Panc1 (cell line): Measurements from ENCODE around the gene SCRN2. TPM values are rescaled to one million over a fixed set of nuclear protein-coding genes. Genes with fewer than 3 reads are reported as not detected.

Experiments
- ATAC-seq: fragments of 200-7000 bp; cut with Tn5 transposase; 2 replicates; pipeline ENCODE4 v1.9.1; 2020; ENCODE audit warnings: mild to moderate bottlenecking, moderate library complexity
- BruUV-seq: library from RNA; stranded (reverse); fragments of 400-500 nt; replicated peaks from 2 replicates; lab custom pipeline; 2021; lab: Mats Ljungman, UMichigan
- CTCF ChIA-PET: fragments of 300-600 bp; sonication (Branson Sonifier 250); formaldehyde crosslinking; loops from one replicate; lab custom pipeline; 2022; ENCODE audit warnings: antibody characterized with exemption; lab: Charles Lee
- POLR2A ChIA-PET: fragments of 300-600 bp; sonication (Branson Sonifier 250); formaldehyde crosslinking; loops from one replicate; lab custom pipeline; 2022; ENCODE audit warnings: antibody characterized with exemption; lab: Charles Lee
- DNase-seq: peaks from one replicate; pipeline ENCODE4 v3.0.0-alpha.2; 2010; ENCODE audit warnings: low read depth, low spot score
- H3K27ac ChIP-seq: 2 replicates; pipeline ENCODE4 v1.5.1; 2011; ENCODE audit warnings: mild to moderate bottlenecking, low read length, inconsistent platforms
- H3K27me3 ChIP-seq: fragments of 200-500 bp; sonication (Bioruptor generic); 2 replicates; pipeline ENCODE4 v1.6.0; 2014; ENCODE audit warnings: low read length, inconsistent platforms; ENCODE audit not compliant: control insufficient read depth, insufficient read depth
- H3K36me3 ChIP-seq: fragments of 200-500 bp; sonication (Bioruptor generic); 2 replicates; pipeline ENCODE4 v1.5.1; 2014; ENCODE audit warnings: inconsistent platforms, mild to moderate bottlenecking, low read length, moderate library complexity; ENCODE audit not compliant: control insufficient read depth, insufficient read depth
- H3K4me1 ChIP-seq: 2 replicates; pipeline ENCODE4 v1.5.1; 2011; ENCODE audit warnings: inconsistent platforms, mild to moderate bottlenecking, low read length, moderate library complexity; ENCODE audit not compliant: control insufficient read depth, insufficient read depth
- H3K4me3 ChIP-seq, 2 experiments: 2 replicates each; pipeline ENCODE4 v1.5.1; 2011 to 2012; ENCODE audit warnings: low read depth in 2 of 2, low read length in 2 of 2, mild to moderate bottlenecking in 2 of 2, inconsistent platforms in 1 of 2, moderate library complexity in 1 of 2
- H3K9me3 ChIP-seq: fragments of 200-500 bp; sonication (Bioruptor generic); 2 replicates; pipeline ENCODE4 v1.5.1; 2014; ENCODE audit warnings: low read depth, mild to moderate bottlenecking, inconsistent platforms, low read length, moderate library complexity; ENCODE audit not compliant: control insufficient read depth, insufficient read depth
- POLR2AphosphoS5 ChIP-seq: IDR thresholded peaks from 2 replicates; pipeline ENCODE4 v1.6.1; 2012; ENCODE audit warnings: mild to moderate bottlenecking, low read depth, low read length, moderate library complexity
- SIN3A ChIP-seq: IDR thresholded peaks from 2 replicates; pipeline ENCODE4 v1.6.1; 2012; ENCODE audit warnings: low read depth, mild to moderate bottlenecking, low read length, moderate library complexity, borderline replicate concordance; ENCODE audit not compliant: insufficient read depth
- TCF7L2 ChIP-seq: IDR thresholded peaks from 2 replicates; pipeline ENCODE4 v1.6.1; 2011; ENCODE audit warnings: mild to moderate bottlenecking, low read depth, low read length, inconsistent platforms
- in situ Hi-C: cut with HindIII; loops from 2 replicates; pipeline ENCODE4 v1.10.0; 2016; ENCODE audit warnings: low sequenced_read_pairs, low pct_unique_long_range_greater_than_20kb
- intact Hi-C: fragments of 100-400 bp; cut with micrococcal nuclease; formaldehyde crosslinking; loops from one replicate; pipeline ENCODE4 v1.10.0; 2022; ENCODE audit not compliant: unreplicated experiment
- total RNA-seq: library from RNA; stranded (reverse); gene quantifications from one replicate; pipeline ENCODE4 v1.2.1, GENCODE V29; 2021; ENCODE audit not compliant: unreplicated experiment
- TF ChIP-seq, protein P1 (sequence below): fragments of 450-650 bp; IDR thresholded peaks from 2 replicates; pipeline ENCODE4 v1.5.1; 2017; ENCODE audit warnings: mild to moderate bottlenecking
- TF ChIP-seq, protein P2 (sequence below), 2 experiments: IDR thresholded peaks; 2 replicates each; pipeline ENCODE4 v1.6.1; 2011 to 2012; ENCODE audit warnings: low read depth in 2 of 2, control low read depth in 1 of 2, low read length in 1 of 2, mild to moderate bottlenecking in 1 of 2, moderate library complexity in 1 of 2; ENCODE audit not compliant: insufficient read depth in 1 of 2

Gene SCRN2
- total RNA-seq, 1 experiment from 2014 or later = 34.9 TPM

- TF ChIP-seq POLR2AphosphoS5 (no peak), TCF7L2 (no peak), SIN3A (no peak)
- TF ChIP-seq, protein P1, sequence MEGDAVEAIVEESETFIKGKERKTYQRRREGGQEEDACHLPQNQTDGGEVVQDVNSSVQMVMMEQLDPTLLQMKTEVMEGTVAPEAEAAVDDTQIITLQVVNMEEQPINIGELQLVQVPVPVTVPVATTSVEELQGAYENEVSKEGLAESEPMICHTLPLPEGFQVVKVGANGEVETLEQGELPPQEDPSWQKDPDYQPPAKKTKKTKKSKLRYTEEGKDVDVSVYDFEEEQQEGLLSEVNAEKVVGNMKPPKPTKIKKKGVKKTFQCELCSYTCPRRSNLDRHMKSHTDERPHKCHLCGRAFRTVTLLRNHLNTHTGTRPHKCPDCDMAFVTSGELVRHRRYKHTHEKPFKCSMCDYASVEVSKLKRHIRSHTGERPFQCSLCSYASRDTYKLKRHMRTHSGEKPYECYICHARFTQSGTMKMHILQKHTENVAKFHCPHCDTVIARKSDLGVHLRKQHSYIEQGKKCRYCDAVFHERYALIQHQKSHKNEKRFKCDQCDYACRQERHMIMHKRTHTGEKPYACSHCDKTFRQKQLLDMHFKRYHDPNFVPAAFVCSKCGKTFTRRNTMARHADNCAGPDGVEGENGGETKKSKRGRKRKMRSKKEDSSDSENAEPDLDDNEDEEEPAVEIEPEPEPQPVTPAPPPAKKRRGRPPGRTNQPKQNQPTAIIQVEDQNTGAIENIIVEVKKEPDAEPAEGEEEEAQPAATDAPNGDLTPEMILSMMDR = no peak
- TF ChIP-seq, protein P2, sequence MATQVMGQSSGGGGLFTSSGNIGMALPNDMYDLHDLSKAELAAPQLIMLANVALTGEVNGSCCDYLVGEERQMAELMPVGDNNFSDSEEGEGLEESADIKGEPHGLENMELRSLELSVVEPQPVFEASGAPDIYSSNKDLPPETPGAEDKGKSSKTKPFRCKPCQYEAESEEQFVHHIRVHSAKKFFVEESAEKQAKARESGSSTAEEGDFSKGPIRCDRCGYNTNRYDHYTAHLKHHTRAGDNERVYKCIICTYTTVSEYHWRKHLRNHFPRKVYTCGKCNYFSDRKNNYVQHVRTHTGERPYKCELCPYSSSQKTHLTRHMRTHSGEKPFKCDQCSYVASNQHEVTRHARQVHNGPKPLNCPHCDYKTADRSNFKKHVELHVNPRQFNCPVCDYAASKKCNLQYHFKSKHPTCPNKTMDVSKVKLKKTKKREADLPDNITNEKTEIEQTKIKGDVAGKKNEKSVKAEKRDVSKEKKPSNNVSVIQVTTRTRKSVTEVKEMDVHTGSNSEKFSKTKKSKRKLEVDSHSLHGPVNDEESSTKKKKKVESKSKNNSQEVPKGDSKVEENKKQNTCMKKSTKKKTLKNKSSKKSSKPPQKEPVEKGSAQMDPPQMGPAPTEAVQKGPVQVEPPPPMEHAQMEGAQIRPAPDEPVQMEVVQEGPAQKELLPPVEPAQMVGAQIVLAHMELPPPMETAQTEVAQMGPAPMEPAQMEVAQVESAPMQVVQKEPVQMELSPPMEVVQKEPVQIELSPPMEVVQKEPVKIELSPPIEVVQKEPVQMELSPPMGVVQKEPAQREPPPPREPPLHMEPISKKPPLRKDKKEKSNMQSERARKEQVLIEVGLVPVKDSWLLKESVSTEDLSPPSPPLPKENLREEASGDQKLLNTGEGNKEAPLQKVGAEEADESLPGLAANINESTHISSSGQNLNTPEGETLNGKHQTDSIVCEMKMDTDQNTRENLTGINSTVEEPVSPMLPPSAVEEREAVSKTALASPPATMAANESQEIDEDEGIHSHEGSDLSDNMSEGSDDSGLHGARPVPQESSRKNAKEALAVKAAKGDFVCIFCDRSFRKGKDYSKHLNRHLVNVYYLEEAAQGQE (IDR thresholded peaks at IDR 0.05; ENCODE audit: insufficient read depth in 1 of 2, low read depth in 2 of 2, low read length in 1 of 2) = no peak
- ATAC-seq = no peak
- DNase-seq = no peak
- POLR2A ChIA-PET = no interaction called here
- Histone ChIP-seq H3K4me1 (peaks cover 6% of the 10 kb centered on the region; the same call in 1 of the 2 replicates), H3K36me3 (no peaks in the 10 kb centered on the region), H3K27me3 (no peaks in the 10 kb centered on the region), H3K4me3 (no peak overlapping the region), H3K9me3 (no peaks in the 10 kb centered on the region), H3K27ac (no peak overlapping the region)
- intact Hi-C loops (no loop called here), in situ Hi-C loops (no loop called here)
- BruUV-seq = no TSS peak
- CTCF ChIA-PET = no interaction called here
Measured at GRCh38 chr17:47806913-47807255, 34.2 kb downstream of the SCRN2 start.

GRCh38 chr17:47806026-47806912 is 34.8 kb downstream of the SCRN2 start:
- ChIA-PET POLR2A (interaction anchor here (0.6 kb wide), 1 partner anchor 35 kb away, joined by 3 read pairs; no protein-coding TSS in a partner anchor), CTCF (no interaction called here)
- in situ Hi-C loops = no loop called here
- Histone ChIP-seq H3K27me3 (no peaks in the 10 kb centered on the region), H3K36me3 (no peaks in the 10 kb centered on the region), H3K4me3 (no peak overlapping the region), H3K4me1 (peaks cover 6% of the 10 kb centered on the region; the same call in 1 of the 2 replicates), H3K9me3 (no peaks in the 10 kb centered on the region), H3K27ac (no peak overlapping the region)
- TF ChIP-seq POLR2AphosphoS5 (no peak), SIN3A (no peak)
- TF ChIP-seq, protein P2 (IDR thresholded peaks at IDR 0.05; ENCODE audit: insufficient read depth in 1 of 2, low read depth in 2 of 2, low read length in 1 of 2) = no peak
- TF ChIP-seq, protein P1 = no peak
- BruUV-seq = no TSS peak
- no peak for DNase-seq
- ATAC-seq = no peak
- intact Hi-C loops = no loop called here
